ENCODE measurements around the gene EXOSC9. TPM values are rescaled to one million over a fixed set of nuclear protein-coding genes. Genes with fewer than 3 reads are reported as not detected.

The EXOSC9 gene
- total RNA-seq, 1 experiment from 2014 or later = 19.3 TPM

DNA sequence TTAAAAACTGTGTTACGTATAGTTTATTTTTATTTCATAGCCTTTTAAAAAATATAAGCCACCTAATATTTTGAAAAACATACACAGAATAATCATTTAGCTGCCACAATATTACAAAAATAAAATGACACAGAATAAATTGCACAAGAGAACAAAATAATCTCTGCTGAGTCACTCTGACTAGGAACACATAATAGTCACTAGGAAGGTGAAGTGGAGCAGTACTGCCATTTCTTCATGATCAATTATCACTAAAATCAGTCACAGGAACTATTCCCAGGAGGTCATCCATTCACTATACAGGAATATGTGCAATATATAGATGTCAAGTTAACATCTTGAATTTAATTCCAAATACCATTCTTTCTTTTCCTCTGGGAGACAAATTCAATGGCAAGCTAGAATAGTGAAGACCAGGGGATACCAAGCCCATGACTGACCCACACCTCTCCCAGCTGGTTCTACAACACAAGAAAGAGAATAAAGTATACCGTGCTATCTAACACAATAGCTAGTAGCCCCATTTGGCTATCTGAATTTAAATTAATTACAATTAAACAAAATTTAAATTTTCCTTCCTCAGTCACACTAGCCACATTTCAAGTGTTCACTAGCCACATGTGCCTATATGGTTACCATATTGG lies 42.1 kb upstream of the EXOSC9 start:
- no peaks in the 10 kb centered on the region for H3K9me3 ChIP-seq (ENCODE audit: control insufficient read depth, insufficient read depth, low read depth, low read length)
- ATAC-seq (no peak), DNase-seq (ENCODE audit: low read depth, low spot score) (no peak)
- POLR2A ChIA-PET = no interaction called here
- no peak overlapping the region for H3K27ac ChIP-seq (ENCODE audit: low read length)
- H3K4me1 ChIP-seq (ENCODE audit: control insufficient read depth, insufficient read depth, low read length) = no peaks in the 10 kb centered on the region
- TF ChIP-seq TCF7L2 (IDR thresholded peaks at IDR 0.05; ENCODE audit: low read depth, low read length) (no peak), SIN3A (IDR thresholded peaks at IDR 0.05; ENCODE audit: borderline replicate concordance, insufficient read depth, low read depth, low read length) (no peak), POLR2AphosphoS5 (IDR thresholded peaks at IDR 0.05; ENCODE audit: low read depth, low read length) (no peak)
- TF ChIP-seq, protein P1, sequence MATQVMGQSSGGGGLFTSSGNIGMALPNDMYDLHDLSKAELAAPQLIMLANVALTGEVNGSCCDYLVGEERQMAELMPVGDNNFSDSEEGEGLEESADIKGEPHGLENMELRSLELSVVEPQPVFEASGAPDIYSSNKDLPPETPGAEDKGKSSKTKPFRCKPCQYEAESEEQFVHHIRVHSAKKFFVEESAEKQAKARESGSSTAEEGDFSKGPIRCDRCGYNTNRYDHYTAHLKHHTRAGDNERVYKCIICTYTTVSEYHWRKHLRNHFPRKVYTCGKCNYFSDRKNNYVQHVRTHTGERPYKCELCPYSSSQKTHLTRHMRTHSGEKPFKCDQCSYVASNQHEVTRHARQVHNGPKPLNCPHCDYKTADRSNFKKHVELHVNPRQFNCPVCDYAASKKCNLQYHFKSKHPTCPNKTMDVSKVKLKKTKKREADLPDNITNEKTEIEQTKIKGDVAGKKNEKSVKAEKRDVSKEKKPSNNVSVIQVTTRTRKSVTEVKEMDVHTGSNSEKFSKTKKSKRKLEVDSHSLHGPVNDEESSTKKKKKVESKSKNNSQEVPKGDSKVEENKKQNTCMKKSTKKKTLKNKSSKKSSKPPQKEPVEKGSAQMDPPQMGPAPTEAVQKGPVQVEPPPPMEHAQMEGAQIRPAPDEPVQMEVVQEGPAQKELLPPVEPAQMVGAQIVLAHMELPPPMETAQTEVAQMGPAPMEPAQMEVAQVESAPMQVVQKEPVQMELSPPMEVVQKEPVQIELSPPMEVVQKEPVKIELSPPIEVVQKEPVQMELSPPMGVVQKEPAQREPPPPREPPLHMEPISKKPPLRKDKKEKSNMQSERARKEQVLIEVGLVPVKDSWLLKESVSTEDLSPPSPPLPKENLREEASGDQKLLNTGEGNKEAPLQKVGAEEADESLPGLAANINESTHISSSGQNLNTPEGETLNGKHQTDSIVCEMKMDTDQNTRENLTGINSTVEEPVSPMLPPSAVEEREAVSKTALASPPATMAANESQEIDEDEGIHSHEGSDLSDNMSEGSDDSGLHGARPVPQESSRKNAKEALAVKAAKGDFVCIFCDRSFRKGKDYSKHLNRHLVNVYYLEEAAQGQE (IDR thresholded peaks at IDR 0.05; ENCODE audit: insufficient read depth in 1 of 2, low read depth in 2 of 2, low read length in 1 of 2) = no peak
- TF ChIP-seq, protein P2, sequence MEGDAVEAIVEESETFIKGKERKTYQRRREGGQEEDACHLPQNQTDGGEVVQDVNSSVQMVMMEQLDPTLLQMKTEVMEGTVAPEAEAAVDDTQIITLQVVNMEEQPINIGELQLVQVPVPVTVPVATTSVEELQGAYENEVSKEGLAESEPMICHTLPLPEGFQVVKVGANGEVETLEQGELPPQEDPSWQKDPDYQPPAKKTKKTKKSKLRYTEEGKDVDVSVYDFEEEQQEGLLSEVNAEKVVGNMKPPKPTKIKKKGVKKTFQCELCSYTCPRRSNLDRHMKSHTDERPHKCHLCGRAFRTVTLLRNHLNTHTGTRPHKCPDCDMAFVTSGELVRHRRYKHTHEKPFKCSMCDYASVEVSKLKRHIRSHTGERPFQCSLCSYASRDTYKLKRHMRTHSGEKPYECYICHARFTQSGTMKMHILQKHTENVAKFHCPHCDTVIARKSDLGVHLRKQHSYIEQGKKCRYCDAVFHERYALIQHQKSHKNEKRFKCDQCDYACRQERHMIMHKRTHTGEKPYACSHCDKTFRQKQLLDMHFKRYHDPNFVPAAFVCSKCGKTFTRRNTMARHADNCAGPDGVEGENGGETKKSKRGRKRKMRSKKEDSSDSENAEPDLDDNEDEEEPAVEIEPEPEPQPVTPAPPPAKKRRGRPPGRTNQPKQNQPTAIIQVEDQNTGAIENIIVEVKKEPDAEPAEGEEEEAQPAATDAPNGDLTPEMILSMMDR (IDR thresholded peaks at IDR 0.05) = no peak
- in situ Hi-C loops (cut with HindIII; ENCODE audit: low pct_unique_long_range_greater_than_20kb, low sequenced_read_pairs) (no loop called here), intact Hi-C loops (cut with micrococcal nuclease; ENCODE audit: unreplicated experiment) (no loop called here)
- no peaks in the 10 kb centered on the region for H3K36me3 ChIP-seq (ENCODE audit: control insufficient read depth, insufficient read depth, low read length)
- no TSS peak for BruUV-seq (replicated peaks)
- H3K4me3 ChIP-seq (ENCODE audit: low read depth in 2 of 2, low read length in 2 of 2) = no peak overlapping the region
- peaks cover 3% of the 10 kb centered on the region for H3K27me3 ChIP-seq (ENCODE audit: control insufficient read depth, insufficient read depth, low read length)
- CTCF ChIA-PET = no interaction called here

DNA sequence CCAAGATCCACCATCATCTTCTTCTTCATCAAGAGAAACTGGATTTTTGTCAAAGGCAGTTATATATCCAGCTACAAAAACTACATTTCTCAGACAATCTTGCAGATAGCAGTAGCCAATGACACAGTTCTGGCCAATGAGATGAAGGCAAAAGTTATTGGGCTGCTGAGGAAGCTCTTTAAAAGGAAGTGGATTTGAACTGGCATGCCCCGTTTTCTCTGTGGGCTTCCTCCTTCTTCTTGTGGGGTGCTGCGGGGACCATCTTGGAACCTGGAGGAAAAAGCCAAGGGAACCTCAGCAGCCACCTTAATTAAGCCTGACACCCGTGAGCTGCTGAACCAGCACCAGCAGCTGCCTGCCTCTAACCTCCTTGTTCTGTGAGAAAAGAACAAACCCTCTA lies 40.9 kb upstream of the EXOSC9 start:
- POLR2A ChIA-PET = no interaction called here
- no peak overlapping the region for H3K27ac ChIP-seq (ENCODE audit: low read length)
- no peak for ATAC-seq
- BruUV-seq (replicated peaks) = no TSS peak
- no peaks in the 10 kb centered on the region for H3K9me3 ChIP-seq (ENCODE audit: control insufficient read depth, insufficient read depth, low read depth, low read length)
- intact Hi-C loops (cut with micrococcal nuclease; ENCODE audit: unreplicated experiment) = no loop called here
- peaks cover 3% of the 10 kb centered on the region for H3K27me3 ChIP-seq (ENCODE audit: control insufficient read depth, insufficient read depth, low read length)
- CTCF ChIA-PET = no interaction called here
- no peaks in the 10 kb centered on the region for H3K36me3 ChIP-seq (ENCODE audit: control insufficient read depth, insufficient read depth, low read length)
- TF ChIP-seq TCF7L2 (IDR thresholded peaks at IDR 0.05; ENCODE audit: low read depth, low read length) (no peak), SIN3A (IDR thresholded peaks at IDR 0.05; ENCODE audit: borderline replicate concordance, insufficient read depth, low read depth, low read length) (no peak), POLR2AphosphoS5 (IDR thresholded peaks at IDR 0.05; ENCODE audit: low read depth, low read length) (no peak)
- TF ChIP-seq, protein P2 (IDR thresholded peaks at IDR 0.05) = no peak
- TF ChIP-seq, protein P1 (IDR thresholded peaks at IDR 0.05; ENCODE audit: insufficient read depth in 1 of 2, low read depth in 2 of 2, low read length in 1 of 2) = no peak
- no peak for DNase-seq (ENCODE audit: low read depth, low spot score)
- no peak overlapping the region for H3K4me3 ChIP-seq (ENCODE audit: low read depth in 2 of 2, low read length in 2 of 2)
- H3K4me1 ChIP-seq (ENCODE audit: control insufficient read depth, insufficient read depth, low read length) = no peaks in the 10 kb centered on the region
- in situ Hi-C loops (cut with HindIII; ENCODE audit: low pct_unique_long_range_greater_than_20kb, low sequenced_read_pairs) = no loop called here

Data from Panc1 (cell line).